PC-9 (cell line): ENCODE data around the gene SLC18B1. TPM values are rescaled to one million over a fixed set of nuclear protein-coding genes. Genes with fewer than 3 reads are reported as not detected.
A peak's percentile ranks its signal among the peaks of the same experiment; 100 is the strongest.

Source experiments
- BruUV-seq: library from RNA; stranded (reverse); fragments of 400-500 nt; replicated peaks from 2 replicates; lab custom pipeline; 2021; lab: Mats Ljungman, UMichigan
- CTCF ChIA-PET: fragments of 300-600 bp; sonication (Branson Sonifier 250); formaldehyde crosslinking; loops from one replicate; lab custom pipeline; 2022; ENCODE audit warnings: antibody characterized with exemption; lab: Charles Lee
- POLR2A ChIA-PET: fragments of 300-600 bp; sonication (Branson Sonifier 250); formaldehyde crosslinking; loops from one replicate; lab custom pipeline; 2022; ENCODE audit warnings: antibody characterized with exemption; ENCODE audit not compliant: unreplicated experiment; lab: Charles Lee
- DNase-seq, 2 experiments: peaks; one replicate each; pipeline versions ENCODE4 v3.0.0 to v3.0.0-alpha.2; 2015 to 2022; ENCODE audit warnings: mixed read lengths in 1 of 2
- H2AFZ ChIP-seq: fragments of 200-600 bp; sonication (generic); 2 replicates; pipeline ENCODE4 v1.8.1; 2017; ENCODE audit warnings: antibody characterized with exemption
- H3F3A ChIP-seq: fragments of 200-600 bp; sonication (generic); 2 replicates; pipeline ENCODE4 v1.8.1; 2017; ENCODE audit warnings: antibody characterized with exemption, mild to moderate bottlenecking, low read depth; ENCODE audit not compliant: insufficient read depth
- H3K27ac ChIP-seq: fragments of 200-600 bp; sonication (generic); 2 replicates; pipeline ENCODE4 v1.6.1; 2016; ENCODE audit warnings: mixed run types
- H3K27me3 ChIP-seq: fragments of 200-600 bp; sonication (generic); 2 replicates; pipeline ENCODE4 v1.6.1; 2016; ENCODE audit warnings: low read depth, mixed run types; ENCODE audit not compliant: insufficient read depth
- H3K36me3 ChIP-seq: fragments of 200-600 bp; sonication (generic); 2 replicates; pipeline ENCODE4 v1.6.1; 2016; ENCODE audit warnings: low read depth, mixed run types
- H3K4me1 ChIP-seq: fragments of 200-600 bp; sonication (generic); replicated peaks from 2 replicates; pipeline ENCODE4 v1.6.1; 2016; ENCODE audit warnings: mixed run types; ENCODE audit not compliant: insufficient read depth
- H3K4me2 ChIP-seq: fragments of 200-600 bp; sonication (generic); 2 replicates; pipeline ENCODE4 v1.6.1; 2017; ENCODE audit warnings: mixed run types
- H3K4me3 ChIP-seq: fragments of 200-600 bp; sonication (generic); 2 replicates; pipeline ENCODE4 v1.6.1; 2016; ENCODE audit warnings: mixed run types
- H3K79me2 ChIP-seq: fragments of 200-600 bp; sonication (generic); 2 replicates; pipeline ENCODE4 v1.6.1; 2017; ENCODE audit warnings: low read depth, mixed run types
- H3K9me2 ChIP-seq: fragments of 200-600 bp; sonication (generic); 2 replicates; pipeline ENCODE4 v1.8.1; 2017; ENCODE audit warnings: mild to moderate bottlenecking; ENCODE audit not compliant: insufficient read depth
- H3K9me3 ChIP-seq: fragments of 200-600 bp; sonication (generic); 2 replicates; pipeline ENCODE4 v1.8.1; 2016; ENCODE audit warnings: low read depth; ENCODE audit not compliant: insufficient read depth
- H4K20me1 ChIP-seq: fragments of 200-600 bp; sonication (generic); 2 replicates; pipeline ENCODE4 v1.8.1; 2017; ENCODE audit not compliant: insufficient read depth
- CTCF ChIP-seq: fragments of 200-600 bp; sonication (generic); conservative IDR thresholded peaks from 2 replicates; pipeline ENCODE4 v1.6.1; 2017; ENCODE audit warnings: mixed run types, antibody characterized with exemption, mild to moderate bottlenecking, moderate library complexity
- EZH2 ChIP-seq: fragments of 200-600 bp; sonication (generic); IDR thresholded peaks from 2 replicates; pipeline ENCODE4 v1.8.0; 2017; ENCODE audit warnings: antibody characterized with exemption, low read depth
- intact Hi-C: fragments of 100-400 bp; cut with micrococcal nuclease; formaldehyde crosslinking; loops from one replicate; pipeline ENCODE4 v1.10.0; 2022; ENCODE audit not compliant: unreplicated experiment
- total RNA-seq: library from RNA; stranded (reverse); gene quantifications from 2 replicates; pipeline ENCODE4 v1.2.3, GENCODE V29; 2021

The SLC18B1 gene
- total RNA-seq, 1 experiment from 2014 or later, result 18.0 TPM

DNA sequence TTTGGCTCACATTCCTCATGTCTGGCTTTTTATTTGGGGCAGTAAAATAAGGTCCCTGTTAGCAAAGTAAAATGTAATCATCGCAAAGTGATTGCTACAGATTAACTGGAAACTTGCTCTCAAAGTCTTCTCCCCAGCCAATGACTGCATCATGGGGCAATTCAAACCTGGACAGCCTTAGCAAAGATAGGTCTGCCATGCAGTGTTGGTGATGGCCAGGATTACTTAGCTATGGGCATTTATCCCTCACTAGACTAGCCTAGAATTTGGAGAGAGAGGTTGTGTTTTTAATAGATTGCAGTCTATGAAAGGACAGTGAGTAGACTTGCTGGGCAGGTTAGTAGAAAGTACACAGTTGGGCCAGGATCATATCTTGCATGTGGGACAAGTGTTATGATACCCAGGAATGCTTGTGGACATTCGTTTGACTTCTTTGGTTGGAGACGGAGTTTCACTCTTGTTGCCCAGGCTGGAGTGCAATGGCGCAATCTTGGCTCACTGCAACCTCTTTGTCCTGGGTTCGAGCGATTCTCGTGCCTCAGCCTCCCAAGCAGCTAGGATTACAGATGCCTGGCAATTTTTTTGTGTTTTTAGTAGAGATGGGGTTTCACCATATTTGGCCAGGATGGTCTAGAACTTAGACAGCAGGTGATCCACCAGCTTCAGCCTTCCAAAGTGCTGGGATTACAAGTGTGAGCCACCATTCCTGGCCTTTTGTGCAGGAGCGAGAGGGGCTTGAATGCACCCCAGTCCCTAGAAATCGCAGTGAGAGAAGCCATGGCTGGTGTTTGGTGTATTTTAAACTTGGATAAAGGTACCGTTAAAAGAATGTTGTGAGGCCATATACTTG lies 19.3 kb upstream of the SLC18B1 start:
- BruUV-seq, result no TSS peak
- POLR2A ChIA-PET, result interaction anchor here (0.7 kb wide), 1 partner anchor 752 kb away, joined by 3 read pairs; no protein-coding TSS in a partner anchor
- TF ChIP-seq EZH2, result no peak
- no peak for TF ChIP-seq CTCF

DNA sequence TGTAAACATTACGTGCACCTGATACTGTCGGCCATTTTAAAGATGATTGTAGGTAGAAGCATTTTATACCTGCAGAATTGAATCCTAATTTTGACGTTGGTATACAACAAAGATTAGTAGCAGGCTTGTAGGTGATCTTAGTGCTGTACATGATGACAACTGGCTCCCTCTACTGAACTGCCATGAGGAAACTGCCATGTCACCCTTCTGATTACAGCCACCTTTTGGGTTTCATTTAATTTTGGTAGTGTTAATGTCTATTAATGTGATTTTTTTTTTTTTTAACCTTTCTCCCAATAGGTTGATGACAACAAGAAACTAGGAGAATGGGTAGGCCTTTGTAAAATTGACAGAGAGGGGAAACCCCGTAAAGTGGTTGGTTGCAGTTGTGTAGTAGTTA lies 18.2 kb upstream of the SLC18B1 start:
- H3K27me3 ChIP-seq, result no peaks in the 10 kb centered on the region
- H3K4me2 ChIP-seq, result peak overlapping the region; percentile 85
- H3K9me2 ChIP-seq, result no peaks in the 10 kb centered on the region
- peaks cover 84% of the 10 kb centered on the region for H3F3A ChIP-seq
- peak overlapping the region; percentile 84 for H3K4me3 ChIP-seq
- H3K79me2 ChIP-seq, result peaks cover 46% of the 10 kb centered on the region
- peaks cover 41% of the 10 kb centered on the region for H3K36me3 ChIP-seq
- peak overlapping the region; percentile 89 for H3K27ac ChIP-seq
- ChIA-PET POLR2A (no interaction called here), CTCF (no interaction called here)
- TF ChIP-seq CTCF, result no peak
- TF ChIP-seq EZH2, result no peak
- H3K9me3 ChIP-seq, result no peaks in the 10 kb centered on the region
- no TSS peak for BruUV-seq
- peaks cover 41% of the 10 kb centered on the region for H3K4me1 ChIP-seq
- no peak overlapping the region for H2AFZ ChIP-seq
- peaks cover 53% of the 10 kb centered on the region for H4K20me1 ChIP-seq
- intact Hi-C loops, result no loop called here
- no peak for DNase-seq

More for the DNA sequence above, 19.3 kb upstream of the SLC18B1 start:
- no peaks in the 10 kb centered on the region for H3K9me3 ChIP-seq
- H2AFZ ChIP-seq, result no peak overlapping the region
- peaks cover 53% of the 10 kb centered on the region for H4K20me1 ChIP-seq
- peaks cover 31% of the 10 kb centered on the region for H3K4me1 ChIP-seq
- peaks cover 81% of the 10 kb centered on the region for H3F3A ChIP-seq
- H3K9me2 ChIP-seq, result no peaks in the 10 kb centered on the region
- intact Hi-C loops, result no loop called here
- H3K4me3 ChIP-seq, result peak overlapping the region; percentile 84; the same call in 1 of the 2 replicates
- no peak for DNase-seq
- no peaks in the 10 kb centered on the region for H3K27me3 ChIP-seq
- H3K4me2 ChIP-seq, result peak overlapping the region; percentile 85; the same call in 1 of the 2 replicates
- CTCF ChIA-PET, result no interaction called here
- H3K36me3 ChIP-seq, result peaks cover 41% of the 10 kb centered on the region
- H3K27ac ChIP-seq, result peak overlapping the region; percentile 89
- peaks cover 46% of the 10 kb centered on the region for H3K79me2 ChIP-seq

DNA sequence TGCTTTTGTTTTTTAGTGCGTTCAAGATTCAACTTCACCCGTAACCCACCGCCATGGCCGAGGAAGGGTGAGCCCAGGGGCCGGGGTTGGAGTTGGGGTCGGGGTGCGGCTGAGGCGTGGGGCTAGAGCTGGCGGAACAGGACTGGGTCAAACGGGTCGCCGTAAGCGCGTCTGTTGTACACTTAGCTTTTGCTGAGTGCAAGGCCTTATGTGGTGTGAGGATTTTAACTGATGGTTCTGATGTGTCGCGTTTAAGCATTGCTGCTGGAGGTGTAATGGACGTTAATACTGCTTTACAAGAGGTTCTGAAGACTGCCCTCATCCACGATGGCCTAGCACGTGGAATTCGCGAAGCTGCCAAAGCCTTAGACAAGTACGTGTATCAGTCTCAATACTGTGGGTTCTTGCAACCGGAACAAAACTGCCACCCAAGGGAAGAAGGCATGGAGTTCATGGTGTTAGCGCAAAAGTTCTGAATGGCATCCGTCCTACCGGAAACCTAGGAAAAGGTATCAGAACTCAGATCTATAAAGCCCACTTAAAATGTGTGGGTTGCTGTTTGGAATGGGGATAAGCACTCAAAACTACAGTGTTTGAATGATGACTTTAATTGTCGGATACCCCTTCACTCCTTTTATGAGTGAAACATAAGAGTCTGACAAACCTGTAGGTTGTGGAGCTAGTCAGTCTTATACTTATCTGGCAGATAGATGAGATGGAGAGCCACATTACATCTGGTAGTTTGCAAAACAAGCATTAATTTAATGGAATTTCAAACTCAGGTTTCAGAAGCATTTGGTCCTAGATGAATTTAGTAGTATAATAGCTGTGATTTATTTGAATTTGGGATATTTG lies 16.5 kb upstream of the SLC18B1 start:
- Histone ChIP-seq H3K27me3 (no peaks in the 10 kb centered on the region), H3K9me2 (no peaks in the 10 kb centered on the region), H3K4me2 (peak overlapping the region; percentile 85), H3K4me3 (peak overlapping the region; percentile 84), H3K79me2 (peaks cover 46% of the 10 kb centered on the region), H2AFZ (no peak overlapping the region), H3K9me3 (no peaks in the 10 kb centered on the region), H3F3A (peaks cover 67% of the 10 kb centered on the region), H3K4me1 (peaks cover 42% of the 10 kb centered on the region), H4K20me1 (peaks cover 52% of the 10 kb centered on the region), H3K27ac (peak overlapping the region; percentile 89), H3K36me3 (peaks cover 41% of the 10 kb centered on the region)
- ChIA-PET POLR2A (interaction anchor here (0.9 kb wide), 1 partner anchor 12 kb away, joined by 11 read pairs; no protein-coding TSS in a partner anchor), CTCF (interaction anchor here (0.7 kb wide), 1 partner anchor 482 kb away, joined by 6 read pairs; no protein-coding TSS in a partner anchor)
- DNase-seq, result no peak
- BruUV-seq, result TSS peak; percentile 61
- intact Hi-C loops, result loop anchor here (1.0 to 5.0 kb wide), 4 partner anchors 16 to 863 kb away; partner anchors contain the start of genes CCN2 and STX7
- TF ChIP-seq EZH2 (no peak), CTCF (no peak)
